ENCODE results near the gene FABP1.

The FABP1 gene

GRCh38 chr2:88127888-88128653, at the start of gene FABP1:
Gene FABP1 (minus strand): TSS chr2:88128062. CDS start chr2:88128017, 45 bp downstream.
- DNase-seq: no peak

- no peak for DNase-seq
Measured at GRCh38 chr2:88177556-88177955, 49.7 kb upstream of the FABP1 start.

GRCh38 chr2:88176352-88176984, 48.6 kb upstream of the FABP1 start:
- DNase-seq: no peak

- no peak for DNase-seq
Measured at GRCh38 chr2:88172882-88173281, 45.0 kb upstream of the FABP1 start.

- DNase-seq: no peak
Measured at GRCh38 chr2:88171966-88172365, 44.1 kb upstream of the FABP1 start.

GRCh38 chr2:88170472-88170892, 42.6 kb upstream of the FABP1 start:
- no peak for DNase-seq

- no peak for DNase-seq
Measured at GRCh38 chr2:88168386-88168785, 40.5 kb upstream of the FABP1 start.

GRCh38 chr2:88167740-88168139, 39.9 kb upstream of the FABP1 start:
- no peak for DNase-seq

- no peak for DNase-seq
Measured at GRCh38 chr2:88165332-88166003, 37.6 kb upstream of the FABP1 start.

GRCh38 chr2:88161446-88162244, 33.8 kb upstream of the FABP1 start:
- no peak for DNase-seq

GRCh38 chr2:88160517-88160916, 32.7 kb upstream of the FABP1 start:
- DNase-seq: no peak

- peak; percentile 54 for DNase-seq
Measured at GRCh38 chr2:88159955-88160415, 32.1 kb upstream of the FABP1 start.

- no peak for DNase-seq
Measured at GRCh38 chr2:88159481-88159880, 31.6 kb upstream of the FABP1 start.

GRCh38 chr2:88148929-88149438, 21.1 kb upstream of the FABP1 start:
- DNase-seq: no peak

- no peak for DNase-seq
Measured at GRCh38 chr2:88147145-88147544, 19.3 kb upstream of the FABP1 start.

GRCh38 chr2:88146590-88146989, 18.7 kb upstream of the FABP1 start:
- DNase-seq: no peak

- no peak for DNase-seq
Measured at GRCh38 chr2:88144914-88145497, 17.1 kb upstream of the FABP1 start.

- DNase-seq: no peak
Measured at GRCh38 chr2:88144271-88144670, 16.4 kb upstream of the FABP1 start.

GRCh38 chr2:88141952-88142351, 14.1 kb upstream of the FABP1 start:
- DNase-seq: no peak

GRCh38 chr2:88139804-88140203, 11.9 kb upstream of the FABP1 start:
- DNase-seq: no peak

- no peak for DNase-seq
Measured at GRCh38 chr2:88139203-88139702, 11.4 kb upstream of the FABP1 start.

- no peak for DNase-seq
Measured at GRCh38 chr2:88137833-88138232, 10.0 kb upstream of the FABP1 start.

All from left hindlimb (tissue), 1 donor.